Fibroblast of lung (primary cell): Measurements from ENCODE around the gene PALMD. TPM values are rescaled to one million over a fixed set of nuclear protein-coding genes. Genes with fewer than 3 reads are reported as not detected.

Experiments
- DNase-seq, 2 donors: peaks; one replicate each; pipeline versions ENCODE4 v3.0.0 to v3.0.0-alpha.2; 2010; ENCODE audit warnings: low read depth in 2 of 2
- H2AFZ ChIP-seq: 2 replicates; pipeline ENCODE4 v1.5.1; 2012; ENCODE audit warnings: low read length, control low read depth, inconsistent platforms
- H3K27ac ChIP-seq: 2 replicates; pipeline ENCODE4 v1.5.1; 2011; ENCODE audit warnings: low read length, control low read depth; ENCODE audit not compliant: insufficient read depth
- H3K27me3 ChIP-seq: 2 replicates; pipeline ENCODE4 v1.5.1; 2011; ENCODE audit warnings: mild to moderate bottlenecking, low read length; ENCODE audit not compliant: control insufficient read depth, insufficient read depth
- H3K36me3 ChIP-seq: 2 replicates; pipeline ENCODE4 v1.5.1; 2011; ENCODE audit warnings: low read length; ENCODE audit not compliant: control insufficient read depth, insufficient read depth
- H3K4me1 ChIP-seq: 2 replicates; pipeline ENCODE4 v1.5.1; 2011; ENCODE audit warnings: low read length; ENCODE audit not compliant: control insufficient read depth, insufficient read depth; ENCODE audit errors: extremely low read depth
- H3K4me2 ChIP-seq: 2 replicates; pipeline ENCODE4 v1.5.1; 2011; ENCODE audit warnings: low read length, control low read depth; ENCODE audit not compliant: insufficient read depth; ENCODE audit errors: extremely low read depth
- H3K4me3 ChIP-seq, 4 experiments: fragments of 200-600 bp in 1 of 4; sonication (generic) in 1 of 4; replicated peaks in 1 of 4; 2 replicates each; pipeline ENCODE4 v1.5.1; 2011 to 2016; ENCODE audit warnings: low read length in 4 of 4, low read depth in 3 of 4, mild to moderate bottlenecking in 3 of 4, control low read depth in 2 of 4, inconsistent platforms in 1 of 4, mixed read lengths in 1 of 4; ENCODE audit not compliant: insufficient read depth in 1 of 4; ENCODE audit errors: control extremely low read depth in 1 of 4
- H3K79me2 ChIP-seq: 2 replicates; pipeline ENCODE4 v1.5.1; 2012; ENCODE audit warnings: mild to moderate bottlenecking, low read length, inconsistent platforms; ENCODE audit not compliant: control insufficient read depth, insufficient read depth
- H3K9ac ChIP-seq: 2 replicates; pipeline ENCODE4 v1.5.1; 2011; ENCODE audit warnings: mild to moderate bottlenecking, low read length, control low read depth; ENCODE audit not compliant: insufficient read depth
- H3K9me3 ChIP-seq: 2 replicates; pipeline ENCODE4 v1.5.1; 2012; ENCODE audit warnings: low read depth, low read length; ENCODE audit not compliant: control insufficient read depth, insufficient read depth
- H4K20me1 ChIP-seq: 2 replicates; pipeline ENCODE4 v1.5.1; 2011; ENCODE audit warnings: low read length; ENCODE audit not compliant: control insufficient read depth, insufficient read depth; ENCODE audit errors: extremely low read depth
- EZH2 ChIP-seq: IDR thresholded peaks from 2 replicates; pipeline ENCODE4 v1.5.1; 2012; ENCODE audit warnings: low read length, control low read depth, mild to moderate bottlenecking; ENCODE audit errors: missing control alignments
- polyA plus RNA-seq, 2 donors: library from polyadenylated mRNA; depleted of rRNA in 1 of 2; stranded (reverse) in 1 of 2; unstranded in 1 of 2; fragments of >200 nt; gene quantifications; 2 replicates each; pipeline ENCODE4 v1.2.1, GENCODE V29; 2011 to 2012; ENCODE audit warnings: missing spikeins in 1 of 2
- total RNA-seq: library from RNA; depleted of rRNA; stranded (reverse); fragments of >200 nt; gene quantifications from 2 replicates; pipeline ENCODE4 v1.2.1, GENCODE V29; 2014
- TF ChIP-seq, protein P1 (sequence below), 2 donors: IDR thresholded peaks in 1 of 2; conservative IDR thresholded peaks in 1 of 2; 1 replicate in 1 of 2; 2 replicates in 1 of 2; pipeline ENCODE4 v1.5.1; 2011 to 2012; ENCODE audit warnings: low read length in 2 of 2, control low read depth in 1 of 2, inconsistent platforms in 1 of 2, low read depth in 1 of 2, mild to moderate bottlenecking in 1 of 2

PALMD gene
- total and polyA plus RNA-seq, 2 donors (not counting 1 experiment from before 2014, with no cell fraction given) = 1.5 to 31.0 TPM

DNA sequence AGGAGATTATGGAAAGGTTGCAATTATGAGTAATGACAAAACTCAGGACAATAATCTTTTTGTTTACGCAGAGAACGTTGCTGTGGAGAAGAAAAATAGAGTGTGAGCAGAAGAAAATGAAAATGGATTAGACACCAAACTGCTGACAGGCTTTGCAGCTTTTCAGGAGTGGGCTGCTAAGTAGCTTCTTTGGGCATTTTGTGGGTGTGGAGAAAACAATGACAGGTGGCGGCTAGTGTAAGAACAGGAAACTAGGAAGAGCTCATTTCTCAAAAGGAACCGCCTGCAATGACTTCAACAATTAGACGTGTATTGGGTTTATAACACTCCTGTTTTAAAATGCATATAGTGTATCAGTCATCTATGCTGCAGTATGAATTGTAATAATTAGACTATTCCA, 18.3 kb upstream of the PALMD start:
- Histone ChIP-seq H3K27me3 (no peaks in the 10 kb centered on the region), H3K27ac (no peak overlapping the region), H3K36me3 (no peaks in the 10 kb centered on the region), H3K9me3 (no peaks in the 10 kb centered on the region), H2AFZ (no peak overlapping the region), H3K4me2 (no peak overlapping the region), H3K4me3 (no peak overlapping the region), H3K9ac (no peak overlapping the region), H4K20me1 (no peaks in the 10 kb centered on the region), H3K79me2 (no peaks in the 10 kb centered on the region), H3K4me1 (no peaks in the 10 kb centered on the region)
- DNase-seq = no peak
- TF ChIP-seq, protein P1, sequence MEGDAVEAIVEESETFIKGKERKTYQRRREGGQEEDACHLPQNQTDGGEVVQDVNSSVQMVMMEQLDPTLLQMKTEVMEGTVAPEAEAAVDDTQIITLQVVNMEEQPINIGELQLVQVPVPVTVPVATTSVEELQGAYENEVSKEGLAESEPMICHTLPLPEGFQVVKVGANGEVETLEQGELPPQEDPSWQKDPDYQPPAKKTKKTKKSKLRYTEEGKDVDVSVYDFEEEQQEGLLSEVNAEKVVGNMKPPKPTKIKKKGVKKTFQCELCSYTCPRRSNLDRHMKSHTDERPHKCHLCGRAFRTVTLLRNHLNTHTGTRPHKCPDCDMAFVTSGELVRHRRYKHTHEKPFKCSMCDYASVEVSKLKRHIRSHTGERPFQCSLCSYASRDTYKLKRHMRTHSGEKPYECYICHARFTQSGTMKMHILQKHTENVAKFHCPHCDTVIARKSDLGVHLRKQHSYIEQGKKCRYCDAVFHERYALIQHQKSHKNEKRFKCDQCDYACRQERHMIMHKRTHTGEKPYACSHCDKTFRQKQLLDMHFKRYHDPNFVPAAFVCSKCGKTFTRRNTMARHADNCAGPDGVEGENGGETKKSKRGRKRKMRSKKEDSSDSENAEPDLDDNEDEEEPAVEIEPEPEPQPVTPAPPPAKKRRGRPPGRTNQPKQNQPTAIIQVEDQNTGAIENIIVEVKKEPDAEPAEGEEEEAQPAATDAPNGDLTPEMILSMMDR (conservative IDR thresholded peaks at IDR 0.05 in 1 of 2, IDR thresholded peaks at IDR 0.05 in 1 of 2; ENCODE audit: low read depth in 1 of 2, low read length in 2 of 2) = no peak
- no peak for TF ChIP-seq EZH2

DNA sequence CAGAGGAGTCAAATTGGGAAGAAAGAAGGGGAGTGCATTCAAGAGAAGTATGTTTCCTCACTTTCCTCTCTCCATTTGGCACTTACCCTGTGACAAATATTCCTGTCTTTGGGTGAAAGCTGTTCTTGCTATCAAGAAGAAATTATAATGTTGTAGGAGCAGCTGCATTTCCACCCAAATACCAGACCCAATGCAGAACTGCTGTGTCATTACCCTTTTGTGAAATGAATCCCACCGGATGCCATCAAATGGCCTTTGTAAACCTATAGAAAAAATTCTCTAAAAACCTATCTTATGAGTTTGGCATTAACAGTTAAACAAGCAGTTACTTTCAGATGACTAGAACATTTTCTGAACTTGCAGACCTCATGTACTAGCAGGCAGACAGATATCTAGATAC, 16.7 kb upstream of the PALMD start:
- H3K9me3 ChIP-seq = no peaks in the 10 kb centered on the region
- H3K27me3 ChIP-seq = no peaks in the 10 kb centered on the region
- H2AFZ ChIP-seq = no peak overlapping the region
- no peak for TF ChIP-seq EZH2
- TF ChIP-seq, protein P1 (conservative IDR thresholded peaks at IDR 0.05 in 1 of 2, IDR thresholded peaks at IDR 0.05 in 1 of 2; ENCODE audit: low read depth in 1 of 2, low read length in 2 of 2) = no peak
- no peaks in the 10 kb centered on the region for H3K4me1 ChIP-seq
- H3K27ac ChIP-seq = no peak overlapping the region
- no peaks in the 10 kb centered on the region for H3K79me2 ChIP-seq
- H3K9ac ChIP-seq = no peak overlapping the region
- H3K36me3 ChIP-seq = no peaks in the 10 kb centered on the region
- H3K4me3 ChIP-seq = no peak overlapping the region
- no peaks in the 10 kb centered on the region for H4K20me1 ChIP-seq
- no peak for DNase-seq
- no peak overlapping the region for H3K4me2 ChIP-seq

DNA sequence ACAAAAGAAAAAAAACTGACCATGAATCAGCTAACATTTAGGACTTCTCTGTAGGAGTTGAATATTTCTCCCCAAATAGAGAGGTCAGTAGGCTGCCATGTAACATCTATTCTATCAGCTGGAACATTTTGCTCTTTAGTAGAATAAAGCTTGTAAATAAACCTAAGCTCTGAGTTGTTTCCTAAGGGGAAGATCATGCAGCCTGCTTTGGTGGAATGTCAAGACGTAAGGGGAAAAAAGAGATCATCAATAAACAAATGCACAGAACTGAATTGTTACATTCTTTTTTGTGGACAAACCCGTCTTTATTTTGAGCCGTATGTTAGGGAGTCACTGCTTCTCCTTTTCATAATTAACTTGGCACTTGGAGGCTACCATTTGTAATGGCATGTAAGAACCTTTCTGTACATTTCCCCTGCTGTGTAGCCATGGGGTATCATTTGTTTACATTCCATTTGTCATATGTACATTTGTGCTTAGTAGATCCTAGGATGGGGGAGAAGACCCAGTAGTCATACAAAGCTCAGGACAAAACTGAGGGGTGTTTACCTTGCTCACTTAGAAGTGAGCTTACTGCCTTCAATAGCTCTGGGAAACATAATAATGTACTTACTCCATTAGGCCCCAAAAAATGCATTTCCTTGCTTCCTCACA, 10.8 kb upstream of the PALMD start:
- Histone ChIP-seq H3K9me3 (no peaks in the 10 kb centered on the region), H3K36me3 (no peaks in the 10 kb centered on the region), H3K79me2 (no peaks in the 10 kb centered on the region), H3K4me2 (no peak overlapping the region), H4K20me1 (no peaks in the 10 kb centered on the region), H3K9ac (no peak overlapping the region), H3K27me3 (no peaks in the 10 kb centered on the region), H2AFZ (no peak overlapping the region), H3K27ac (no peak overlapping the region), H3K4me3 (no peak overlapping the region), H3K4me1 (no peaks in the 10 kb centered on the region)
- no peak for DNase-seq
- no peak for TF ChIP-seq EZH2
- TF ChIP-seq, protein P1 (conservative IDR thresholded peaks at IDR 0.05 in 1 of 2, IDR thresholded peaks at IDR 0.05 in 1 of 2; ENCODE audit: low read depth in 1 of 2, low read length in 2 of 2) = no peak
